ENCODE data around the gene PDGFC. TPM values are rescaled to one million over a fixed set of nuclear protein-coding genes. Genes with fewer than 3 reads are reported as not detected.

Gene PDGFC, protein sequence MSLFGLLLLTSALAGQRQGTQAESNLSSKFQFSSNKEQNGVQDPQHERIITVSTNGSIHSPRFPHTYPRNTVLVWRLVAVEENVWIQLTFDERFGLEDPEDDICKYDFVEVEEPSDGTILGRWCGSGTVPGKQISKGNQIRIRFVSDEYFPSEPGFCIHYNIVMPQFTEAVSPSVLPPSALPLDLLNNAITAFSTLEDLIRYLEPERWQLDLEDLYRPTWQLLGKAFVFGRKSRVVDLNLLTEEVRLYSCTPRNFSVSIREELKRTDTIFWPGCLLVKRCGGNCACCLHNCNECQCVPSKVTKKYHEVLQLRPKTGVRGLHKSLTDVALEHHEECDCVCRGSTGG
- 15.7 and 21.5 TPM in 2 replicates for total RNA-seq

DNA sequence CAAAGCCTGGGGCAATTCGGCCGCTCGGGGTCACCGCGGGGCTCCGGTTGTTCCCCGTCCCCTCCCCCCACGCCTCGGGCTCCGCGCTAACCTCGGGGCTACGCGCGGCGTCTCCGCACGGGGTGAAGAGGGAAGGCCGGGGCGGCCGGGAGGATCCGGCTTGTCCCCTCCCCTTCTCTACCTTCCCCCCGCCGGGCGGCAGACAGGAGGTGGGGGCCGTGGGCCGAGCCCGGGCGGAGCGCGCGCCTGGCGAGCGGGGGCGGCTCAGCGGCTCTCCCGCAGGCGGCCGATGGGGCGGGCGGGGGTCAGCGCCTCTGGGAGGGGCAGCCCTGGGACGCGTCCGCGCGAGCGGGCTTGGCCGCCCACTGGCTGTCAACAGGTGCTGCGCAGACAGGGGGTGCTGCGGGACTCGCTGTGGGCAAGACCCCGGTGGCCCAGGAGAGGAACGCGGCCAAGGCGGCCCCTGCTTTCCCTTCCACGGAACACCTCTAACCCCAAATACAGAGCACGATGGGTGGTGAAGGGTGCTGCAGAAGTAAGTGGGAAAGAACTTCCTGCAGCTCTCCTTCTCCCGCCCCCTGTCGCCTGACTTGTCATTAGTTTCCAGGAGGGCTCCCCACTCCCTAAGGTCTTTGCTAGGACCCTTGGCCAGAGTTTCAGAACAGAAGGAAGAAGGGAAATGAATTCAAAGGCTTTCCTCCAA lies at the start of gene PDGFC:
TSS of gene PDGFC (minus strand) at position 124 of the 703 bp plus-strand sequence. CDS start 896 bp downstream, outside the sequence.

Other genes with a start within 250 kb of the PDGFC start
- 6.0 and 19.3 TPM in 2 replicates for gene GLRB, start 104.4 kb upstream of the PDGFC start, total RNA-seq
- not detected in 2 replicates for gene GRIA2, start 248.9 kb upstream of the PDGFC start, total RNA-seq

Measured in dermis lymphatic vessel endothelial cell (primary cell).